BE2C (cell line): ENCODE data around the gene BCO1.
"Not testable (repeated sequence)": the region's sequence is repeated elsewhere in the genome, so short reads cannot be mapped to it uniquely, and the experiment has no call there.

Experiments used
- DNase-seq: peaks from one replicate; pipeline ENCODE4 v3.0.0-alpha.2; 2020
- H3K27me3 ChIP-seq: fragments of 250-450 bp; sonication (Bioruptor Pico); 2 replicates; pipeline ENCODE4 v1.5.1; 2020; ENCODE audit warnings: mild to moderate bottlenecking
- H3K36me3 ChIP-seq: fragments of 250-450 bp; sonication (Bioruptor Pico); 2 replicates; pipeline ENCODE4 v1.5.1; 2020; ENCODE audit warnings: mild to moderate bottlenecking
- H3K4me1 ChIP-seq: fragments of 250-450 bp; sonication (Bioruptor Pico); 2 replicates; pipeline ENCODE4 v1.5.1; 2020
- H3K4me3 ChIP-seq: 2 replicates; pipeline ENCODE4 v1.5.1; 2011; ENCODE audit warnings: low read depth, low read length
- H3K9me3 ChIP-seq: fragments of 250-450 bp; sonication (Bioruptor Pico); 2 replicates; pipeline ENCODE4 v1.5.1; 2020
- TF ChIP-seq, protein P1 (sequence below): IDR thresholded peaks from 2 replicates; pipeline ENCODE4 v1.5.1; 2012; ENCODE audit warnings: mild to moderate bottlenecking, low read depth, low read length

BCO1 gene

GRCh38 chr16:81224824-81225223 is 13.7 kb upstream of the BCO1 start:
- DNase-seq: no peak
- H3K27me3 ChIP-seq: no peaks in the 10 kb centered on the region
- TF ChIP-seq, protein P1, sequence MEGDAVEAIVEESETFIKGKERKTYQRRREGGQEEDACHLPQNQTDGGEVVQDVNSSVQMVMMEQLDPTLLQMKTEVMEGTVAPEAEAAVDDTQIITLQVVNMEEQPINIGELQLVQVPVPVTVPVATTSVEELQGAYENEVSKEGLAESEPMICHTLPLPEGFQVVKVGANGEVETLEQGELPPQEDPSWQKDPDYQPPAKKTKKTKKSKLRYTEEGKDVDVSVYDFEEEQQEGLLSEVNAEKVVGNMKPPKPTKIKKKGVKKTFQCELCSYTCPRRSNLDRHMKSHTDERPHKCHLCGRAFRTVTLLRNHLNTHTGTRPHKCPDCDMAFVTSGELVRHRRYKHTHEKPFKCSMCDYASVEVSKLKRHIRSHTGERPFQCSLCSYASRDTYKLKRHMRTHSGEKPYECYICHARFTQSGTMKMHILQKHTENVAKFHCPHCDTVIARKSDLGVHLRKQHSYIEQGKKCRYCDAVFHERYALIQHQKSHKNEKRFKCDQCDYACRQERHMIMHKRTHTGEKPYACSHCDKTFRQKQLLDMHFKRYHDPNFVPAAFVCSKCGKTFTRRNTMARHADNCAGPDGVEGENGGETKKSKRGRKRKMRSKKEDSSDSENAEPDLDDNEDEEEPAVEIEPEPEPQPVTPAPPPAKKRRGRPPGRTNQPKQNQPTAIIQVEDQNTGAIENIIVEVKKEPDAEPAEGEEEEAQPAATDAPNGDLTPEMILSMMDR: no peak
- no peak overlapping the region for H3K4me3 ChIP-seq
- H3K9me3 ChIP-seq: no peaks in the 10 kb centered on the region
- no peaks in the 10 kb centered on the region for H3K36me3 ChIP-seq
- H3K4me1 ChIP-seq: no peaks in the 10 kb centered on the region; the same call in 1 of the 2 replicates

GRCh38 chr16:81225697-81226096 is 12.8 kb upstream of the BCO1 start:
- not testable (repeated sequence) for H3K27me3 ChIP-seq, H3K4me1 ChIP-seq, DNase-seq, H3K36me3 ChIP-seq, H3K9me3 ChIP-seq, H3K4me3 ChIP-seq

GRCh38 chr16:81227785-81228184 is 10.7 kb upstream of the BCO1 start:
- Histone ChIP-seq H3K4me1 (no peaks in the 10 kb centered on the region), H3K4me3 (no peak overlapping the region), H3K9me3 (no peaks in the 10 kb centered on the region; the same call in 1 of the 2 replicates), H3K27me3 (no peaks in the 10 kb centered on the region; the same call in 1 of the 2 replicates), H3K36me3 (no peaks in the 10 kb centered on the region)
- no peak for DNase-seq
- TF ChIP-seq, protein P1: no peak

GRCh38 chr16:81229811-81230210 is 8.7 kb upstream of the BCO1 start:
- Histone ChIP-seq H3K36me3 (no peaks in the 10 kb centered on the region), H3K4me3 (no peak overlapping the region), H3K4me1 (no peaks in the 10 kb centered on the region), H3K9me3 (no peaks in the 10 kb centered on the region; the same call in 1 of the 2 replicates), H3K27me3 (no peaks in the 10 kb centered on the region; the same call in 1 of the 2 replicates)
- no peak for DNase-seq
- TF ChIP-seq, protein P1: no peak

DNA sequence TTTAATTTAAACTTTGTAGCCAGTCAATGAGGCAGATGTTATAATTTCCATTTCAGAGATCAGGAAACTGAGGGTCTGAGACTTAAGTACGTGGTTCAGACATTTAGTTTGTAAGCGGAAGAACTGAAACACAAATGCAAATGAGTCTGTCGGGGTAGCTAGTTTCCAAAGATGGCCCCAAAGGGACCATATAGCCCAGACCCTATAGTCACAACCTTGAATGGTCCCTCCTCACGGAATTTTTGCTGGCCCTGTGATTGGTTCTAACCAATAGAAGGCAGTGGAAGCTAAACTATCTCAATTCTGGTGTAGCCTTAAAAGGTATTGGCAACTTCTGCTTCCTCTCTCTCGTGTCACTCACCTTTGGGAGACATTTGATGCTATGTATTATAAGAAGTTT is 7.5 kb upstream of the BCO1 start:
- TF ChIP-seq, protein P1: no peak
- Histone ChIP-seq H3K4me1 (no peaks in the 10 kb centered on the region), H3K9me3 (no peaks in the 10 kb centered on the region; the same call in 1 of the 2 replicates), H3K36me3 (no peaks in the 10 kb centered on the region), H3K27me3 (no peaks in the 10 kb centered on the region; the same call in 1 of the 2 replicates), H3K4me3 (no peak overlapping the region)
- no peak for DNase-seq

- no peaks in the 10 kb centered on the region; the same call in 1 of the 2 replicates for H3K27me3 ChIP-seq
- H3K4me3 ChIP-seq: no peak overlapping the region
- no peak for DNase-seq
- no peaks in the 10 kb centered on the region for H3K4me1 ChIP-seq
- no peaks in the 10 kb centered on the region for H3K36me3 ChIP-seq
- no peaks in the 10 kb centered on the region; the same call in 1 of the 2 replicates for H3K9me3 ChIP-seq
- TF ChIP-seq, protein P1: no peak
Observed at GRCh38 chr16:81232740-81233367, 5.6 kb upstream of the BCO1 start.
